Suppressor macrophage treated with lipopolysaccharide for 4 hours (primary cell): ENCODE measurements around the gene RHBDD3.

Source experiments
- DNase-seq: peaks from one replicate; pipeline ENCODE4 v3.0.0-alpha.2; 2020

The RHBDD3 gene

DNA sequence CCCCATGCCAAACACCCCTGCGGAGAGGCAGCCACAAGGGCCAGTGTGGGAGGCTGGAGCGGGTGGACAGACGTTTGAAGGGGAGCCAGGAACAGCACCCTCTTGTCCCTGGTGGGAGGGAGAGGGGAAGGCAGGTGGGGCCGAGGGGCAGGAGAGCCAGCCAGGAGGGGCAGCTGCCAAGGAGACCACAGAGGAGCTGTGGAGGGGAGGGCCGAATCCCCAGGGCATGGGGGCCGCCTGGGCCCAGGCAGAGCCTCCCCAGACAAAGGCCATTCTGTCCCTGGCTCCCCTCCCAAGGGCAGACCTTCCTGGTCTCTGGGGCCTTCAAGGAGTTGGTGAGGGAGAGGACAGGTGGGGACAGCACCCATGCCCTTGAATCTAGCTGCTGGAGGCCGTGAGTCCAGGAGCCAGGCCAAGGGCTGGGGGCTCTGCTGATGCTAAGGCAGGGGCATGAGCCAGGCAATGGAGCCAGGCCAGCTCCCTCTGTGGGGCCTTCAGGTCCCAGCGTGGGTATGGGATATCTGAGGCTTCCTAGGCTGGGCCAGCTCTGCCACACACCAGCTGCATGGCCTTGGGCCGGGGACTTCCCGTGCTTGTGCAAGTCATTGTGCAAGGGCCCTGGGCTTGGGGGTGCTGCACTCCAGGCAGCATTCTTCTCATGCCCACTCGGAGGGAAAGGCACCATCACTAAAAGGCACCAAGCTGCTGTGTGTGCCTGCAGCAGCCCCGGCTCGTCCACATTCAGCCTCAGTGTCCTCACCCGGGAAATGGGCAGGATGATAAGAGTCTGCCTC is 50.7 kb downstream of the RHBDD3 start:
- peak; percentile 85 for DNase-seq

- no peak for DNase-seq
Measured at GRCh38 chr22:29216011-29216872, 51.5 kb downstream of the RHBDD3 start.

GRCh38 chr22:29215012-29215860 is 52.5 kb downstream of the RHBDD3 start:
- DNase-seq: no peak

- DNase-seq: no peak
Measured at GRCh38 chr22:29214232-29214631, 53.5 kb downstream of the RHBDD3 start.

- no peak for DNase-seq
Measured at GRCh38 chr22:29213493-29213892, 54.3 kb downstream of the RHBDD3 start.

DNA sequence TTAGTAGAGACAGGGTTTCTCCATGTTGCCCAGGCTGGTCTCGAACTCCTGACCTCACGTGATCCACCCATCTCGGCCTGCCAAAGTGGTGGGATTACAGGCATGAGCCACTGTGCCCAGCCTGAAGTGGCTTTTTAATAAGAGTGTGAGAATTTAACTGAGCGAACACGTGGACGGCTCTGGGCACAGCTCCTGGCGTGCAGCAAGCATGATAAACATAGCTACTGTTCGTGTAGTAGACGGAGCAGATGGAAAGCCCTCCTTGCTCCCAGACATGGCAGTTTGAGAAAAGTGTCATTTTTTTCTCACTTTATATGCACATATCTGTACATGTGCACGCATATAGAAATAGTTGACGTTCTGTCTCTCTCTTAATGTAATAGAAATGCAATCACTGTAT is 55.0 kb downstream of the RHBDD3 start:
- no peak for DNase-seq

DNA sequence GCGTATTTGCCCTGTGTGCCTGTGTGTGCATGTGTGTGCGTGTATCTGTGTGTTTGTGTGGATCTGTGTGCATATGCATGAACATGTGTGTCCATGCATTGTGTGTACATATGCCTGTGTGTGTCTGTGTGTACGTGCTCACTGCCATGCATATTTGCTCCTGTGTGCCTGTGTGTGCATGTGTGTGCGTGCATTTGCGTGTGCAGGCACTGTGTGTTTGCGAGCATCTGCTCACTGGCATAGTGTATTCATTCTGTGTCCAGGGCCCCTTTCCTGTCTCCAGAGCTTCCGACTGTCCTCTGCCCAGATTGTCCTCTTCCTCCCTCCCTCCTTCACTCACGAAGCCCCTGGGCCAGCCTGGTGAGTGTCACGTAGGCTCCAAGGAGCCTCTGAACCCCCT is 56.3 kb downstream of the RHBDD3 start:
- no peak for DNase-seq

GRCh38 chr22:29211066-29211465 is 56.7 kb downstream of the RHBDD3 start:
- no peak for DNase-seq
